ENCODE results near the gene TMEM37. TPM values are rescaled to one million over a fixed set of nuclear protein-coding genes. Genes with fewer than 3 reads are reported as not detected.
"Not testable (repeated sequence)": the region's sequence is repeated elsewhere in the genome, so short reads cannot be mapped to it uniquely, and the experiment has no call there.

TMEM37 gene, protein sequence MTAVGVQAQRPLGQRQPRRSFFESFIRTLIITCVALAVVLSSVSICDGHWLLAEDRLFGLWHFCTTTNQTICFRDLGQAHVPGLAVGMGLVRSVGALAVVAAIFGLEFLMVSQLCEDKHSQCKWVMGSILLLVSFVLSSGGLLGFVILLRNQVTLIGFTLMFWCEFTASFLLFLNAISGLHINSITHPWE
- 0.75 TPM for polyA plus RNA-seq (2012; ENCODE audit: insufficient read depth, insufficient read length)

DNA sequence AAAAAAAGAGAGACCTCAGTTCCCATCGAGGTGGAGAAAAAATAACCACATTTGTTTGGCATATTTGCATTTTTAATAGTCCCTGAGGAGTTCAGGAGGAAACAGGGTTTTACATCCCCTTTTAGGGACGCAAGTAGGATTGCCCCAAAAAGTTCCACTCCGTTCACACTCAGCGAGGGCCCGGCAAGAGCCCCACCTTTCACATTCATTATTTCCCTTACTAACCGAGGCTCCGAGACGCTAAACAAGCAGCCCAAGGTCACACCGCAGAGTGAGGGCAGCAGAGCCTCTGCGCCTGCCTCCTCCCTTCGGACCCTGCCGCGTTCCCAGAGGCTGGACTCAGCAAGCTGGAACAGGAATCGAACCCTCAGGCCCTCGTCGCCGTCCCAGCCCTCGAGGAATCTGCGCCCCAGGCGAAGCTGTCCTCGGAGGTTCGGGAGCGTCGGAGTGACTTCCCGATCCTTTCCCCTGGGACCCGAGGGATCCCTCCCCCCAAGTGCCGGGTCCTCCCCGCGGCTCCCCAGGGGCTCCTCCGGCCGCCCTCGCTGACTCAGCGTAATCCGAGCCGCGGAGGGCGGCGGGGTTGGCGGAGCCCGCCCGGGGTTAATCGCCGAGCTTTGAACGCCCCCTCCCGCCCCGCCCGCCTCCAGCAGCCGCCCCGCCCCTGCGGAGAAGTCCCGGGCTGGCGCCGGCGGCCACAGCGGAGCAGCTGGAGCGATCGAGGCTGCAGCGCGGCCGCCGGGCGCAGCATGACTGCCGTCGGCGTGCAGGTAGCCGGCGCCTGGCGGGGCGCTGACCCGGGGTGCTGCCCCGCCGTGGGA lies at the start of gene TMEM37:
TMEM37 (plus strand) TSS at position 700 of the 821 bp plus-strand sequence; CDS start at position 750, 50 bp downstream.
- DNase-seq (ENCODE audit: low read depth, low spot score), result no peak
- no peak within 1 kb of the TSS for H3K4me3 ChIP-seq (ENCODE audit: low read length)

DNA sequence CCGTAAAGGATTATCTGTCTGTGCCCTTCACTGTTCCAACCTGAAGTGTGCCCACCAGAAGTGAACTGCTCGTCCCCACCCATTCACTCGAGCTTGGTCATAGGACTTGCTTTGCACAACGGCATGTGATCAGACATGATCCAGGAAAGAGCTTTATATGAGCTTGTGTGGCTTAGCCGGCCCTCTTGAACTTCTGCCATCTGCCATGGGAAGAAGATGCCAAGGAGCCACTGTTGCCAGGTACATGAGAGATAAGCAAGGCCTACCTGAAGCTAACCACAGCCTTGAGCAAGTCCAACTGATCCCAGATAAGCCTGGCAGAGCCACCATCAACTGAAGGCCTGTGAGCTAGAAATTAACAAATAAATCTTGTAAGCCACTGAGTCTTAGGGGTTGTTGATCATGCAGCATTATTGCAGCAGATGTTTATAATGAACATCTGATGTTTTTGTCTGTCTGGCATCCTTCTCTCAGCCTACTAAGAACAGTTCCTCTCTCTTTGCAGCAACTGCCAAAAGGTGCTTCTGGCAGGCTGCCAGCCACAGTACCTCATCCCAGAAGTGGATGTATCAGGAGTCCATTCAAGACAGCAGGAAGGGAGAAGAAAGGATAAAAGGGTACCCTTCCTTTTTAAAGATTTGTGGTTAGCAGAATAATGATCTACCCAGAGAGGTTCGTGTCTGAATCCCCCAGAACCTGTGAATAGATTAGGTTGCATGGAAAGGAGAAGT lies 48.1 kb upstream of the TMEM37 start:
- no peak overlapping the region for H3K4me3 ChIP-seq (ENCODE audit: low read length)
- no peak for DNase-seq (ENCODE audit: low read depth, low spot score)

DNA sequence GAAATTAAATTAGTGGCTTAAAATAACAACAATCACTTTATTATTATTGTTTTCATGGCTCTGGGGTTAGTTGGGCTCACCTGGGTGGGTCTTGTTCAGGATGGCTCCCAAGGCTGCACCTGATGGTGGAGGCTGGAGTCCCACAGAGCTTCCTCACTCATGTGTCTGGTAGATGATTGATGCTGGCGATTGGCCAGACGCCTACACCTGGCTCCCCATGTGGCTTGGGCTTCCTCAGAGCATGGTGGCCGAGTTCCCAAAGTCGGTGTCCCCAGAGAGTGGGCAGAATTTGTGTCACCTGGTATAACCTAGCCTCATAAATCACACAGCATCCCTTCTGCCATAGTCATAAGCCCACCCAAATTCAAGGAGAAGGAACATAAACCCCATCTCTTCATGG lies 46.7 kb upstream of the TMEM37 start:
- no peak for DNase-seq (ENCODE audit: low read depth, low spot score)
- H3K4me3 ChIP-seq (ENCODE audit: low read length), result no peak overlapping the region

DNA sequence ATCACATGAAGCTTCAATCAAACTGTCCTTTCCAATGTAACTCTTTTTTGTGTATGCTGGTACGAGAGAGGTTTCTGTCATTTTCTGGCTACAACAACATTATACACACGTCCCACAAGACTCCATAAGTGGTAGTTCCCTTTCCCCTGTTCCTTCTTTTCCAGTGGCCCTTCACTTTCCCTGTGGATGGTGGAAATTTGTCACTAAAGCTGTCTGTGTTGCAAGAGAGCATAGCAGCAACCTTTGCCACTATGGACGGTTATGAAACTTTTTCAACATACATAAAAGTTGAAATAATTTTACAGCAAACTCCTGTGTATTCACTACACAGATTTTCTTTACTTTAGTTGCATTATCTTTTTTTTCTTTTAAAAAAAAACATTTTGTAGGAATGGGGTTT lies 46.2 kb upstream of the TMEM37 start:
- no peak overlapping the region for H3K4me3 ChIP-seq (ENCODE audit: low read length)
- no peak for DNase-seq (ENCODE audit: low read depth, low spot score)

DNA sequence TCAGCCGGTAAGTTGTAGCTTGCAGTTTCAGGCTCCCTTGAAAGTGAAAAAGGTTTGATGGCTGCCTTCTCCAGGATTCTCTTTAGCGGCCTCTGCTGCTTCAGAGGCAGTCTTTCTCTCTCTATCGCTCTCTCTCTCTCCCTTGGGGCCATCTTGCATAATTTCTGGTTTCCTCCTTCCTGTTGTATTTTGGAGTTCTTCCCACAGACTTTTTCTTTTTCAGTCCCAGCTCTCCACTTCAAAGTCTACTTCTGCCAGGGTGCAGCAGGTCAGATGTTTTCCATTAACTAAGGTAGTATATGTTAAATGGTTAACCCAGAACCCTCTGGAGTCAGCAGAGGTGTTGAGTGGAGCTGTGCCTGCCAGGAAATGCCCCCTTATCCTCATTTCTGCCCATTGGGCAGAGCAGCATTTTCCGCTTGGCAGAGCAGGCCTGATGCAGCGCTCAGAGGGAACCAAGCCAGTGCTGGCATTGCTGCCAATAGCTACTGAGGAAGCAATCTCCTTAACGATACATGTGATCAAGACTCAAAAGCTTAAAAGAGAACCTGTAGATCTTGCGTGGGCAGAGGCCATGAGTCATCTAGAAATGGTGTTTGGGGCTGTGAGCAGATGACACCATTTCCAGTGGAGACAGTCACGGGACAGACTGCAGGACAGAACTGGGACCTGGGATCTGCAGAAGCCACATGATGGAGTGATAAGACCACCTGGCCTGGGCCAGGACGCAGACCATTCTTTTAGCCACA lies 44.1 kb upstream of the TMEM37 start:
- H3K4me3 ChIP-seq (ENCODE audit: low read length), result no peak overlapping the region
- DNase-seq (ENCODE audit: low read depth, low spot score), result peak; percentile 46

DNA sequence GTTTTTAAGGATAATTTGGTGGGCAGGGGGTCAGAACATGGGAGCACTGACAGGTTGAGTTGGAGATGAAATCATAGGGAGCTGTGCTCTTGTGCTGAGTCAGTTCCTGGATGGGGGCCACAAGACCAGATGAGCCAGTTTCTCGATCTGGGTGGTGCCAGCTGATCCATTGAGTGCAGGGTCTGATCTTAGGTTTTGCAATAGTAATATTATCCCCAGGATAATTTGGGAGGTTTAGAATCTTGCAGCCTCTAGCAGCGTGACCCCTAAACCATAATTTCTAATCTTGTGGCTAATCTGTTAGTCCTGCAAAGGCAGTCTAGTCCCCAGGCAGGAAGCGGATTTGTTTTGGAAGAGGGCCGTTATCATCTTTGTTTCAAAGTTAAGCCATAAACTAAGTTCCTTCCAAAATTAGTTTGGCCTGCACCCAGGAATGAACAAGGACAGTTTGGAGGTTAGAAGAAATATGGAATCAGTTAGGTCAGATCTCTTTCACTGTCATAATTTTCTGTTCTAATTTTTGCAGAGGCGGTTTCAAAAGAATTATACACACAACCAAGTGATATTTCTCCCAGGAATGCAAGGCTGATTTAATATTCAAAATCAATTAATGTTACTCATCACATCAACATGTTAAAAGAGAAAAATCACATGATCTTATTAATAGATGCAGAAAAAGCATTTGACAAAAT lies 41.9 kb upstream of the TMEM37 start:
- H3K4me3 ChIP-seq (ENCODE audit: low read length), result no peak overlapping the region
- DNase-seq (ENCODE audit: low read depth, low spot score), result no peak

DNA sequence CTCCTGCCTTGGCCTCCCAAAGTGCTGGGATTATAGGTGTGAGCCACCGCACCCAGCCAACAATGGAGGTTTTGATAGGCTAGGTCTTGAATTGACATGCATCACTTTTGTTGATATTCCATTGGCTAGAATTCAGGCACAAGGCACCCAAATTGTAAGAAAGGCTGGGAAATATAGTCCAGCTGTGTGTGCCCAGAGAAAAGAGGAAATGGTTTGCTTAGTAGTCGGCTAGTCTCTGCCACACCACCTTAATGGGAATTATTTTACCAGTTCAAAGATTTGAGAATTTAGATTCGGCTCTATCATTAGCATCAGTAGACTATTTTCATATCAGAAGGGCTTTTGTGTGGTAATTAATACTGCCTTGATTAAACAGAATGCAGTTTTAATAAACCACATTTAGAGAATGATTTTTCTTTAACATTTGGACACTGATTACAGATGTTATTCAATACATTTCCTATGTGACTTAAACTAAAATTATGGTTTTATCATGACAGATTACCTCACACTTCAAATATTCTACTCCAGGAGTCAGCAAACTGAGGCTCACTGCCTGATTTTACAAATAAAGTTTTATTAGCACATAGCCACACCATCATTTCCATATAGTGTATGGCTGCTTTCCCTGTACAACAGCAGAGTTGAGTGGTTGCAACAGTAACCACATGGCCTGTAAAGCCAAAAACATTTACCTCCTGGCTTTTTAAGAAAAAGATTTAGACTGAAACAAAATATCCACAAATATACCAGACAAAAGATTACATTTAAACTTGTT lies 37.5 kb upstream of the TMEM37 start:
- no peak for DNase-seq (ENCODE audit: low read depth, low spot score)
- no peak overlapping the region for H3K4me3 ChIP-seq (ENCODE audit: low read length)

DNA sequence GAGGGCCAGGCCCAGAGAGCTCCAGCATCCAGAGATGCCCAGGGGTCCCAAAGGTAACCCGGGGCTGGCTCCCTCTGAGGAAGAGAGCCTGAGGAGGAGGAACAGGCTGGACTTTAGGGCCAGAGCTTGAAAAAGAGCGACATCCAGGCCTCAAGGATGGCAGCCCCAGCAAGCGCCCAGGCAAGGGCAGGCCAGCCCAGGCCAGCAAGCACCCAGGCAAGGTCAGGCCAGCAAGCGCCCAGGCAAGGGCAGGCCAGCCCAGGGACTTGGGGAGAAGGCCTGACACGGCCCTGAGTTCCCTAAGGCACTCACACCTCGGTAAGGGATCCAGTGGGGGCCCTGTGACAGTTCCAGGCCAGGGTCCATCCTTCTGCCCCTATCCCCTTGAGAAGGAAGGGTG lies 34.5 kb upstream of the TMEM37 start:
- no peak overlapping the region for H3K4me3 ChIP-seq (ENCODE audit: low read length)
- no peak for DNase-seq (ENCODE audit: low read depth, low spot score)

DNA sequence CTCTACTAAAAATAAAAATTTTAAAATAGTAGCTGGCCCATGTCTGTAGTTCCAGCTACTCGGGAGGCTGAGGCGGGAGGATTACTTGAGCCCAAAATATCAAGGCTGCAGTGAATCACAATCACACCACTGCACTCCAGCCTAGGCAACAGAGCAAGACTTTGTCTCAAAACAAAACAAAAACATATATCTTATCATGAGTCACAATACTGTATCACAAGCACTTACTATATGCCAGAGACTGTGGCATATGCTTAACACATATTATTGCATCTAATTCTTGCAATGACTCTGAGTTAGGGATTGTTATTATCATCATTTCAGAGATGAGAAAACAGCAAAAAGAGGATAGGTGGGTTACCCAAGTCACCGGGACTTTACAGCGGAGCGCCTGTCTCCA lies 29.5 kb upstream of the TMEM37 start:
- H3K4me3 ChIP-seq (ENCODE audit: low read length), result no peak overlapping the region
- no peak for DNase-seq (ENCODE audit: low read depth, low spot score)

DNA sequence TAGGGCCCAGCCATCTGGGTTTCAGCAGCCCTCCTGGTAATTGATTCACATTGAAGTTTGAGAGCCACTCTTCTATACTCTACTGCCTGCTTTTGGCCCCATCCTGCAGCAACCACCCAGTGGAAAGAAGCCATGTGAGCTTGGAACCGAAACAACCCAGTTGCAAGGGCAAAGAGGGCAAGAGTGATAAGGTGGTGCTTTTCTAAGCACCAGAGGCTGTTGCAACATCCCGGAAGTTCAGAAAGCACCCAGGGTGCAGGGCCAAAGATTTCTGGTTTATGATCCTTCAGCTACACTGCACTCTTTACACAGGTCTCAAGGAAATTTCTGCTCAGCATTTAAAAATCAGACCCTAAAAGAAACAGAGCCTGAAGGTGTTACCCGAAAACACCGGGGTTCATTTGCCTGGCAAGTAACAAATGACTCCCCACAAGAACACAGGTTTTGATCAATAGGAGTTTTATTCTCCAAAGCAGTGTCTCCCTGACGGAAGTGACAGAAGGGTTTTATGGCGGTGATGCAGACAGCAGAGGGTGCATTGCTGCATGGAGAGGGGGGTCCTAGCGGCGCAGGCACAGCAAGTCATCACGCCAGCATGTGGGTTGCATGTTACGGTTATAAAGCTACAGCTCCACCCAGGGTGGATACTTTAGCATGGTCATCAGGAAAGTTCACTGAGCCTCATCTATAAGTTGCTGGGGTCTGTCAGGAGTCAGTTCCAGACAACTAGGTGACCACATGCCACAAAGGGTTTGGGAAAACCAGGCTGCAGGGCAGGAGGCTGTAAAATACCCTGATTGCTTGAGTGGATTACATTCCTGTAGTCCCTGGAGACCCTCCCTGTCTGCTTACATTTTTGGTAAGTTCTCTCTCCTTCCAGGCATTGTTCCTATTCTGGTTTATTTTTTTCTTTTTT lies 28.8 kb upstream of the TMEM37 start:
- DNase-seq (ENCODE audit: low read depth, low spot score), result no peak
- no peak overlapping the region for H3K4me3 ChIP-seq (ENCODE audit: low read length)

DNA sequence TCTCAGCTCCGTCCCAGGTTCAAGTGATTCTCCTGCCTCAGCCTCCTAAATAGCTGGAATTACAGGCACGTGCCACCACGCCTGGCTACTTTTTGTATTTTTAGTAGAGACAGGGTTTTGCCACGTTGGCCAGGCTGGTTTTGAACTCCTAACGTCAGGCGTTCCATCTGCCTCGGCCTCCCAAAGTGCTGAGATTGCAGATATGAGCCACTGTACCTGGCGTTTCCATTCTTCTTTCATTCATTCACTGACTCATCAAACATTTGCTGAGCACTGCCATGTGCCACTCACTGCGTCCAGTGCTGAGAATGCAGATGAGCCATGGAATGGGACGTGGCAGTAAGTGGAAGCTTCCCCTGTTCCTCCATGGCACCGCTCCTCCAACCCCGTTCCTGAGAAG lies 28.0 kb upstream of the TMEM37 start:
- not testable (repeated sequence) for H3K4me3 ChIP-seq (ENCODE audit: low read length); DNase-seq (ENCODE audit: low read depth, low spot score)

DNA sequence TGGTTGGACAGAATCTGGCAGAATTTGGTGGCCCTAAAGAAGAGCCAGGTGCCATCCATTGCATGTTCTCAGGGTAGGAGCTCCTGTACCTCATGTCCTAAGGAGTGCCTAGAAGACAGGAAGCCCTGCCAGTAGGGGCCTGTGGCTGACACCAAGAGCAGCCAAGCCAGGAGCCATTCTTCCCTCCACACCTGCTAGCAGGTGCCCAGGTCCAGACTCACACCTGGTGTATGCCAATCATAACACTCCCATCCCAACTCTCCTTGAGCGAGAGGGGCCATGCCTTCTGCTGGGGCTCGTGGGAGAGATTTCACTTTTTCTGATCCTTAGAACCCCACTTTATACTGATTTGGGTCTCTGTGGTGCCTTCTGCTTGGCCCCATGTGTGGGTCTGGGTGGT lies 26.5 kb upstream of the TMEM37 start:
- no peak for DNase-seq (ENCODE audit: low read depth, low spot score)
- H3K4me3 ChIP-seq (ENCODE audit: low read length), result no peak overlapping the region

DNA sequence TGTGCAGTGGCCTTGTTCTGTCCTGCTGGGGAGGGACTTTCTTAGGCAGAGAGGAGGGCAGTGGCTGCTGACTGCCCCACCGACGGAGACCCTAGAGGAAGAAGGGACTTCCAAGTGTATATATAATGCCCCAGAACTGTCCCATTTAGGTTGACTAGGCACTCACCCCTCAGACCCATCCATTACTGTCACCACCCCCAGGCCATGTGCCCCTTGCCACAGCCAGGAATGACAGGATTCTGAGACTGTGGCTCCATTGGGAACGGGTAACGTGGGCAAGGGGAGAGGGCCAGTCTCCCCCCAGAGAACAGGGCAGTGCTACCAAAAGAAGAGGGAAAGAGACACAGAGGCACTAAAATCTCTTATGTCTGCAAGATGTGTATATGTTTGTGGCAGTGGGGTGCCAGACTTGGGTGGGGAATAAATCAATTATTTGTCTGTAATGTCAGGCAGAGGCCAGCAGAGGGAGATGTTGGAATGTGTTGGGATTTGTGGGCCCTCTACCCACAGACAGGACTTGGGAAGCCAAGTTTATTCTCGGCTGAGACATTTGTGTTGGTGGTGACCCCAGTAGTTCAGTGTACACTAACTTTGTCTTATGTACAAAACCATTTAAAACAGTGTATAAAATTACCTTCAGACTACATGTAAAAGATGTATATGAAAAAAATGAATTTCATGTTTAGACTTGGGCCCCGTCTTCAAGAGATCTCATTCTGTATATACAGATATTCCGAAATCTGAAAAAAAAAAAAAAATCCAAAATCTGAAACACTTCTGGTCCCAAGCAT lies 24.0 kb upstream of the TMEM37 start:
- DNase-seq (ENCODE audit: low read depth, low spot score), result peak; percentile 45
- no peak overlapping the region for H3K4me3 ChIP-seq (ENCODE audit: low read length)

DNA sequence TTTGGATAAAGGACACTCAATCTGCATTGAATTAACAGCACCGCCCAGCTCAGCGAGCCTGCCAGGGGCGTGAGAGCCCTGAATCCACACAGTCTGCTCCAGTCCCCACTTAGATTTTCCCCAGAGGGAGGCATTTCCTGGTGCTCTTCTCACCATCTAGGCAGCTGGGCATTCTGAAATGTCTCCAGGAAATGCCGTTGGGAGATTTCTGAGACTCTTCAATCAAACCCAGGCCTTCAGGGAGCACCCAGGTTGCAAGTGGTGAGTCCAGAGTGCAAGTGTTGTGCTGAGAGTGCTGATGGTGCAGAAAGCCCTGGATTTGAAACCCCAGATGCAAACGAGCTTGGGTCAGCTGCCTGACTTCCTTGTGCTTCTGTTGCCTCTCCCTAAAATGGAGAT lies 23.4 kb upstream of the TMEM37 start:
- no peak for DNase-seq (ENCODE audit: low read depth, low spot score)
- no peak overlapping the region for H3K4me3 ChIP-seq (ENCODE audit: low read length)

DNA sequence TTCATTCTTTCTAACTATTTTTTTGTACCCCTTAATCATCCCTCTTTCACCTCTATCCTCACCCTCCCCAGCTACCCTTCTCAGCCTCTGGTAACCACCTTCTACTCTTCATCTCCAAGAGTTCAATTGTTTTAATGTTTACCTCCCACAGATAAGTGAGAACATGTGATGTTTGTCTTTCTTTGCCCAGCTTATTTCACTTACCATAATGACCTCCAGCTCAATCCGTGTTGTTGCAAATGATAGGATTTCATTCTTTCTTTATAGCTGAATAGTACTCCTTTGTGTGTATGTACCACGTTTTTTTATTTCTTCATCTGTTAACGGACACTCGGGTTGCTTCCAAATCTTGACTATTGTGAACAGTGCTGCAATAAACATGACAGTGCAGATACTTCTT lies 22.1 kb upstream of the TMEM37 start:
- no peak overlapping the region for H3K4me3 ChIP-seq (ENCODE audit: low read length)
- no peak for DNase-seq (ENCODE audit: low read depth, low spot score)

DNA sequence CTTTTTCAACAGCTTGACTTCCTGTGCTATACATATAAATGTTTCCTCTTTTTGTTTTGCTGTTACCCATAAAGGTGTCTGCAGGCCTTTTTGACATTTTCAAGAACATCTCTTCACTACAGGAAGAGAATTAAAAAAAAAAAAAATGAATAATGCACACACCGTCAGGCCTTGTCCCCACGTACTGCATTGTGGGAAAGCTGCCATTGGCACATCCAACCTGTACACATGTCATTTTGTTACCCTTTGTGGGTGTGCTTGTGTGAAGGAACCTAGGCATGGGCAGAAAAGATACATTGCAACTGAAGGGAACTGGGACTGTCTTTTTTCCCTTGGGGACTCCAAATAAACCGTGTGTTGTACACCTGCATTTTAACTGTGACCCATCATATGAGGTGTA lies 16.8 kb upstream of the TMEM37 start:
- no peak overlapping the region for H3K4me3 ChIP-seq (ENCODE audit: low read length)

More for the DNA sequence above, 16.8 kb upstream of the TMEM37 start:
- DNase-seq (ENCODE audit: low read depth, low spot score), result no peak
